Measurements from ENCODE around the gene ILK. TPM values are rescaled to one million over a fixed set of nuclear protein-coding genes. Genes with fewer than 3 reads are reported as not detected.

Gene ILK
- total RNA-seq, 4 donors from 2014 or later, result 481 to 652 (median 606) TPM

DNA sequence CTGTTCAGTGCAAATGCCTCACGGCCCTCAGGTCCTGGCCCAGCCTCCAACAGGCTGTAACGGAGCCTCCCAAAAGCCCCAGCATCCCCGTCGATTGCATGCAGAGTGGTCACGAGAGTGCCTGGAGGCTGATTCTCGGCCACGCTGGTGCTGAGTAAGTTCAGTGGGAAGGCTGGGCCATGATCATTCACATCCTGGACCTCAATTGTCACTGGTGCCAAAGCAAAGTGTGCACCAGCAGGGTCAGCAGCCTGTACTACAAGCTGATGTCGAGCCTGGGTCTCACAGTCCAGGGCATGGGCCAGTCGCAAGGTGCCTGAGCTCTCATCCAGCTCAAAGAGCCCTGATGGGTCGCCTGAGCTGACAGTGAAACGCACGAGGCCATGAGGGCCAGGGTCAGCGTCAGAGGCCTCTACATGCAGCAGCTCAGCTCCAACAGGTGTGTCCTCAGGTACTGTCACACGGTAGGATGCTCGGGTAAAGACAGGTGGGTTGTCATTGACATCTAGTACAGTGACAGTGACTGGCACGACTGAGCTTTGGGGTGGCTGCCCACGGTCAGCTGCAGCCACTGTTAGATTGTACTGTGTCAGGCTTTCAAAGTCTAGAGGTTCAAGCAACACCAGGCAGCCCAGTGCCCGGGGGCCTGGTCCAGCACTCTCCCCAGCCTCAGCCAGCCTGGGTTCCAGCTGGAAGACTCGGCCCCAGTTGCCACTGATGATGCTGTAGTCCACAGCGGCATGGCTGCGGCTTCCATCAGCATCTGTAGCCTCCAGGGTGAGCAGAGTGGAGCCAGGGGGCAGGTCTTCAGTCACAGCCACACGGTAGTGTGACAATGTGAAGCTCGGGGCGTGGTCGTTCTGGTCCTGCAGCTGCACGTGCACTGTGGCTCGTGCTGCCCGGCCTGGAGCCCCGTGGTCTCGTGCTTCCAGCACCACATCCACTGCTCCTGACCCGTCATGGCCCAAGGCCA lies 20.1 kb downstream of the ILK start:
- no peak for DNase-seq (ENCODE audit: extremely low spot score)
- WGBS, result 84% methylated on average over 19 of the region's 31 CpGs
- Histone ChIP-seq H3K4me1 (peaks cover 6 to 14% (median 9%) of the 10 kb centered on the region in 4 donors), H3K27ac (replicated peaks in 1 of 4) (no peak overlapping the region), H3K9me3 (no peaks in the 10 kb centered on the region), H3K36me3 (peaks cover 0 to 61% (median 55%) of the 10 kb centered on the region in 4 donors), H3K4me3 (no peak overlapping the region), H3K27me3 (no peaks in the 10 kb centered on the region)
- TF ChIP-seq, protein P1, sequence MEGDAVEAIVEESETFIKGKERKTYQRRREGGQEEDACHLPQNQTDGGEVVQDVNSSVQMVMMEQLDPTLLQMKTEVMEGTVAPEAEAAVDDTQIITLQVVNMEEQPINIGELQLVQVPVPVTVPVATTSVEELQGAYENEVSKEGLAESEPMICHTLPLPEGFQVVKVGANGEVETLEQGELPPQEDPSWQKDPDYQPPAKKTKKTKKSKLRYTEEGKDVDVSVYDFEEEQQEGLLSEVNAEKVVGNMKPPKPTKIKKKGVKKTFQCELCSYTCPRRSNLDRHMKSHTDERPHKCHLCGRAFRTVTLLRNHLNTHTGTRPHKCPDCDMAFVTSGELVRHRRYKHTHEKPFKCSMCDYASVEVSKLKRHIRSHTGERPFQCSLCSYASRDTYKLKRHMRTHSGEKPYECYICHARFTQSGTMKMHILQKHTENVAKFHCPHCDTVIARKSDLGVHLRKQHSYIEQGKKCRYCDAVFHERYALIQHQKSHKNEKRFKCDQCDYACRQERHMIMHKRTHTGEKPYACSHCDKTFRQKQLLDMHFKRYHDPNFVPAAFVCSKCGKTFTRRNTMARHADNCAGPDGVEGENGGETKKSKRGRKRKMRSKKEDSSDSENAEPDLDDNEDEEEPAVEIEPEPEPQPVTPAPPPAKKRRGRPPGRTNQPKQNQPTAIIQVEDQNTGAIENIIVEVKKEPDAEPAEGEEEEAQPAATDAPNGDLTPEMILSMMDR (IDR thresholded peaks at IDR 0.05), result no peak
- TF ChIP-seq POLR2AphosphoS5 (IDR thresholded peaks at IDR 0.05) (no peak), EP300 (IDR thresholded peaks at IDR 0.05) (no peak), POLR2A (IDR thresholded peaks at IDR 0.05; ENCODE audit: low read depth) (no peak)
- intact Hi-C loops (cut with DNase I), result no loop called here

DNA sequence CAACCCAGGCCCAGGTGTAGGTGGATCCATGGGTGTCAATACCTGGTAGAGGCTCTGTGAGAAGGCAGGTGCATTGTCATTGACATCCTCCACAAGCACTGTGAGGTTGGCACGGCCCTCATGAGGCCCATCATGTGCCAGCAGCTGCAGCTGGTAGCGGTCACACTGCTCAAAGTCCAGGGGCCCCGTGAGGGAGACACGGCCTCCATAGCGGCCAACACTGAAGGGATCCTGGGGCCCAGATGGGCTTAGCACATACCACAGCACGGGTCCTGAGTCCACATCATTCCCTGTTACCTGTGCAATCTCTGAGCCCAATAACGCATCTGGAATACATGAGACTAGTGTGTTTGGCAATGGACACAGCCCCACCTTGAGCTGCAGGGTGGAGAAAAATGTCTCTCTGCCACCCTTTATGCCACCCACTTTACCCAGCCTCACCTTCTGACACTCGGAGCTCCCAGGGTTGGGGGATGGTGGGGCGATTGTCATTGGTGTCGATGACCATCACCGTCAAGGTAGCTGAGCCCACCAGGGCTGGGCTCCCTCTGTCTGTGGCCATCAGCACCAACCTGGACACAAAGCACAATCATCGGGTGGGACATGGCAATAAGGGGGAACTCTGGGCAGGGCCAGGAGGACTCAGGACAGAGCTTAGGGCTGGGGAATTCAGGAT lies 21.7 kb downstream of the ILK start:
- peaks cover 10 to 77% (median 68%) of the 10 kb centered on the region in 4 donors for H3K36me3 ChIP-seq
- DNase-seq (ENCODE audit: extremely low spot score), result no peak
- 85% methylated on average over 4 of the region's 12 CpGs for WGBS
- no peaks in the 10 kb centered on the region for H3K9me3 ChIP-seq
- no peak overlapping the region for H3K27ac ChIP-seq (replicated peaks in 1 of 4)
- peaks cover 0 to 4% (median 0%) of the 10 kb centered on the region in 4 donors for H3K4me1 ChIP-seq
- no peak for TF ChIP-seq POLR2A (IDR thresholded peaks at IDR 0.05; ENCODE audit: low read depth)
- no peak for TF ChIP-seq POLR2AphosphoS5 (IDR thresholded peaks at IDR 0.05)
- TF ChIP-seq, protein P1 (IDR thresholded peaks at IDR 0.05), result no peak
- TF ChIP-seq EP300 (IDR thresholded peaks at IDR 0.05), result no peak
- H3K4me3 ChIP-seq, result no peak overlapping the region
- intact Hi-C loops (cut with DNase I), result no loop called here
- H3K27me3 ChIP-seq, result no peaks in the 10 kb centered on the region

- TF ChIP-seq POLR2A (IDR thresholded peaks at IDR 0.05; ENCODE audit: low read depth) (no peak), POLR2AphosphoS5 (IDR thresholded peaks at IDR 0.05) (no peak), EP300 (IDR thresholded peaks at IDR 0.05) (no peak)
- TF ChIP-seq, protein P1 (IDR thresholded peaks at IDR 0.05), result no peak
- H3K9me3 ChIP-seq, result no peaks in the 10 kb centered on the region
- DNase-seq (ENCODE audit: extremely low spot score), result no peak
- peaks cover 11 to 83% (median 73%) of the 10 kb centered on the region in 4 donors for H3K36me3 ChIP-seq
- no peak overlapping the region for H3K4me3 ChIP-seq
- H3K4me1 ChIP-seq, result peaks cover 0 to 4% (median 0%) of the 10 kb centered on the region in 4 donors
- no peaks in the 10 kb centered on the region for H3K27me3 ChIP-seq
- intact Hi-C loops (cut with DNase I), result no loop called here
- no peak overlapping the region for H3K27ac ChIP-seq (replicated peaks in 1 of 4)
- WGBS, result 92% methylated on average over 13 of the region's 17 CpGs
These were observed 22.4 kb downstream of the ILK start for GRCh38 chr11:6625832-6626420.

DNA sequence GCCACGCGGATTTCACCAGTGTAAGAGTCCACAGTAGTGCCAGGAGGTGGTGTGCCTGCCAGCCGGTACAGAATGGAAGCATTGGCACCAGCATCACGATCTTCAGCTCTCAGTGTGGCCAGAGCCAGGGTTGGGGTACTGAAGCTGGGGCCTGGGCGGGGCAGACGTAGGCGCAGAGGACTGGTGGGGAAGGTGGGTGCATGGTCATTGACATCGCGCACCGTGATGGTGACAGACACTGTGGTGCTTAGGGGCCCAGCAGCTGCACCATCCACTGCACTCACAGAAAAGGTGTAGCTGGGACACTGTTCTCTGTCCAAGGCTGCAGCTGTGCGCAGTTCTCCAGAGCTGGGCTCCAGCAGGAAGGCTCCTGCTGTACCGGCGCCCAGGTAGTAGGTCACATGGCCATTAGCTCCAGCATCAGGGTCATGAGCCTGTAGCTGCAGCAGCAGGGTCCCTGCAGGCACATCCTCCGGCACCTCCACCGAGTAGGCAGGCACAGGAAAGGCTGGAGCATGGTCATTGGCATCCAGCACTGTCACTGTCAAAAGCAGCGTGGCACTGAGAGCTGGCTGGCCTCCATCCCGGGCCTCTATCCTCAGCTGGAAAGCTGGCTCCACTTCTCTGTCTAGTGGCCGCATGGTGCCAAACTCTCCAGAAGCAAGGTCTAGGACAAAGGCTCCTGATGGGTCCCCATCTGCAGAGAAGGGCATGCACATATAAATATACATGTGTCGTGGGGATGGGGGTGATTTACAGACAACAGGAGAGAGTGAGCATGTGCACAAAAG lies 23.6 kb downstream of the ILK start:
- DNase-seq (ENCODE audit: extremely low spot score), result no peak
- Histone ChIP-seq H3K36me3 (peaks cover 20 to 96% (median 85%) of the 10 kb centered on the region in 4 donors), H3K4me1 (peaks cover 0 to 4% (median 0%) of the 10 kb centered on the region in 4 donors), H3K27me3 (no peaks in the 10 kb centered on the region), H3K9me3 (no peaks in the 10 kb centered on the region), H3K4me3 (no peak overlapping the region), H3K27ac (replicated peaks in 1 of 4) (no peak overlapping the region)
- TF ChIP-seq POLR2AphosphoS5 (IDR thresholded peaks at IDR 0.05), result no peak
- TF ChIP-seq EP300 (IDR thresholded peaks at IDR 0.05), result no peak
- TF ChIP-seq, protein P1 (IDR thresholded peaks at IDR 0.05), result no peak
- TF ChIP-seq POLR2A (IDR thresholded peaks at IDR 0.05; ENCODE audit: low read depth), result no peak
- intact Hi-C loops (cut with DNase I), result no loop called here
- WGBS, result 87% methylated on average over 19 of the region's 19 CpGs

Measured in esophagus muscularis mucosa (tissue), 4 donors.